ES-I3 (cell line): ENCODE data around the gene VCL.

Source experiments
- H3K36me3 ChIP-seq: 2 replicates; pipeline ENCODE4 v1.6.1; 2013; ENCODE audit warnings: mild to moderate bottlenecking, low read length, control low read depth, moderate library complexity; ENCODE audit not compliant: insufficient read depth
- H3K4me1 ChIP-seq: 2 replicates; pipeline ENCODE4 v1.6.1; 2013; ENCODE audit warnings: mild to moderate bottlenecking, control low read depth, low read length; ENCODE audit not compliant: insufficient read depth
- H3K9ac ChIP-seq: 2 replicates; pipeline ENCODE4 v1.6.1; 2013; ENCODE audit warnings: low read depth, mild to moderate bottlenecking, low read length, moderate library complexity
- H3K9me3 ChIP-seq: 2 replicates; pipeline ENCODE4 v1.6.1; 2013; ENCODE audit warnings: mild to moderate bottlenecking, low read length, moderate library complexity; ENCODE audit not compliant: control insufficient read depth, insufficient read depth

Gene VCL

GRCh38 chr10:74077416-74077815 lies 79.5 kb downstream of the VCL start:
- Histone ChIP-seq H3K9me3 (no peaks in the 10 kb centered on the region), H3K36me3 (peaks cover 26% of the 10 kb centered on the region), H3K4me1 (peaks cover 36% of the 10 kb centered on the region), H3K9ac (no peak overlapping the region)

GRCh38 chr10:74078037-74078436 lies 80.1 kb downstream of the VCL start:
- Histone ChIP-seq H3K9ac (no peak overlapping the region), H3K9me3 (no peaks in the 10 kb centered on the region), H3K4me1 (peaks cover 36% of the 10 kb centered on the region), H3K36me3 (peaks cover 31% of the 10 kb centered on the region)

GRCh38 chr10:74079028-74079935 lies 81.4 kb downstream of the VCL start:
- Histone ChIP-seq H3K9ac (no peak overlapping the region), H3K4me1 (peaks cover 36% of the 10 kb centered on the region), H3K36me3 (peaks cover 30% of the 10 kb centered on the region), H3K9me3 (no peaks in the 10 kb centered on the region)

GRCh38 chr10:74079936-74080590 lies 82.1 kb downstream of the VCL start:
- Histone ChIP-seq H3K36me3 (peaks cover 25% of the 10 kb centered on the region), H3K9ac (no peak overlapping the region), H3K9me3 (no peaks in the 10 kb centered on the region), H3K4me1 (peaks cover 36% of the 10 kb centered on the region)

- Histone ChIP-seq H3K9me3 (no peaks in the 10 kb centered on the region), H3K4me1 (peaks cover 36% of the 10 kb centered on the region), H3K36me3 (peaks cover 20% of the 10 kb centered on the region), H3K9ac (no peak overlapping the region)
These were observed 83.4 kb downstream of the VCL start for GRCh38 chr10:74081192-74081803.

- H3K36me3 ChIP-seq: peaks cover 23% of the 10 kb centered on the region
- peaks cover 32% of the 10 kb centered on the region for H3K4me1 ChIP-seq
- H3K9ac ChIP-seq: no peak overlapping the region
- no peaks in the 10 kb centered on the region for H3K9me3 ChIP-seq
These were observed 84.2 kb downstream of the VCL start for GRCh38 chr10:74081941-74082718.

GRCh38 chr10:74083304-74083703 lies 85.4 kb downstream of the VCL start:
- peaks cover 23% of the 10 kb centered on the region for H3K4me1 ChIP-seq
- no peaks in the 10 kb centered on the region for H3K9me3 ChIP-seq
- H3K9ac ChIP-seq: no peak overlapping the region
- H3K36me3 ChIP-seq: peaks cover 23% of the 10 kb centered on the region

GRCh38 chr10:74084955-74085354 lies 87.0 kb downstream of the VCL start:
- Histone ChIP-seq H3K9ac (no peak overlapping the region), H3K9me3 (no peaks in the 10 kb centered on the region), H3K4me1 (peaks cover 11% of the 10 kb centered on the region; the same call in 1 of the 2 replicates), H3K36me3 (peaks cover 35% of the 10 kb centered on the region)

GRCh38 chr10:74086317-74086716 lies 88.4 kb downstream of the VCL start:
- Histone ChIP-seq H3K36me3 (peaks cover 35% of the 10 kb centered on the region), H3K9me3 (no peaks in the 10 kb centered on the region), H3K9ac (no peak overlapping the region), H3K4me1 (no peaks in the 10 kb centered on the region)

GRCh38 chr10:74088722-74089121 lies 90.8 kb downstream of the VCL start:
- no peaks in the 10 kb centered on the region for H3K4me1 ChIP-seq
- H3K9me3 ChIP-seq: no peaks in the 10 kb centered on the region
- no peak overlapping the region for H3K9ac ChIP-seq
- peaks cover 30% of the 10 kb centered on the region for H3K36me3 ChIP-seq

GRCh38 chr10:74092372-74092771 lies 94.5 kb downstream of the VCL start:
- H3K9ac ChIP-seq: no peak overlapping the region
- H3K4me1 ChIP-seq: no peaks in the 10 kb centered on the region
- H3K36me3 ChIP-seq: peaks cover 51% of the 10 kb centered on the region

GRCh38 chr10:74093530-74094164 lies 95.7 kb downstream of the VCL start:
- no peaks in the 10 kb centered on the region for H3K4me1 ChIP-seq
- H3K9me3 ChIP-seq: no peaks in the 10 kb centered on the region
- H3K36me3 ChIP-seq: peaks cover 61% of the 10 kb centered on the region
- H3K9ac ChIP-seq: no peak overlapping the region

More at GRCh38 chr10:74092372-74092771, 94.5 kb downstream of the VCL start:
- no peaks in the 10 kb centered on the region for H3K9me3 ChIP-seq

- H3K9me3 ChIP-seq: no peaks in the 10 kb centered on the region
- H3K36me3 ChIP-seq: peaks cover 61% of the 10 kb centered on the region
- no peak overlapping the region for H3K9ac ChIP-seq
- no peaks in the 10 kb centered on the region for H3K4me1 ChIP-seq
These were observed 96.3 kb downstream of the VCL start for GRCh38 chr10:74094231-74094630.

GRCh38 chr10:74096777-74097176 lies 98.9 kb downstream of the VCL start:
- peaks cover 76% of the 10 kb centered on the region for H3K36me3 ChIP-seq
- no peaks in the 10 kb centered on the region for H3K9me3 ChIP-seq
- H3K9ac ChIP-seq: no peak overlapping the region
- H3K4me1 ChIP-seq: no peaks in the 10 kb centered on the region
